ENCODE results near the gene ERGIC2.
"Not testable (repeated sequence)": the region's sequence is repeated elsewhere in the genome, so short reads cannot be mapped to it uniquely, and the experiment has no call there.

Gene ERGIC2

GRCh38 chr12:29290475-29290874 is 90.5 kb downstream of the ERGIC2 start:
- FAIRE-seq: not testable (repeated sequence)

- FAIRE-seq: no peak
Measured at GRCh38 chr12:29288031-29288430, 92.9 kb downstream of the ERGIC2 start.

DNA sequence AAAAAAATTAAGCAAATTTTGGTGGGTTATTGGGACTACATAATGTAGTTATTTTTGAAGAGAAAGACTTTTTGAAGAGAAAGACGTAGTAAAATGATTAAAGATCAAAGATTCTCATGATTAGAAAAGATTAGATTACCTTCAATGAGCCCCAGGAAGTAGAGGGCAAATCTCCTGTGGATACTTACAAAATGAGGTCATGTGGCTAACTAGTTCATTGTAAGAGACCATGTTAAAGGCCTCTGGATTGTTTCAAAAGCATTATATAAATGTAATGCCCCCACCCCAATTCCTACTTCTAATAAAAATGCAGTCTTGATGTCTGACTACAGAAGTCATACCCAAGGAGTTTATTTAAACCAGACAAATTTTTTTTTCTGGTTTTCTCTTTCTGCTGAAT is 93.3 kb downstream of the ERGIC2 start:
- FAIRE-seq: no peak

All from colon (tissue), 2 donors.